ENCODE results near the gene ECI1.

DNA sequence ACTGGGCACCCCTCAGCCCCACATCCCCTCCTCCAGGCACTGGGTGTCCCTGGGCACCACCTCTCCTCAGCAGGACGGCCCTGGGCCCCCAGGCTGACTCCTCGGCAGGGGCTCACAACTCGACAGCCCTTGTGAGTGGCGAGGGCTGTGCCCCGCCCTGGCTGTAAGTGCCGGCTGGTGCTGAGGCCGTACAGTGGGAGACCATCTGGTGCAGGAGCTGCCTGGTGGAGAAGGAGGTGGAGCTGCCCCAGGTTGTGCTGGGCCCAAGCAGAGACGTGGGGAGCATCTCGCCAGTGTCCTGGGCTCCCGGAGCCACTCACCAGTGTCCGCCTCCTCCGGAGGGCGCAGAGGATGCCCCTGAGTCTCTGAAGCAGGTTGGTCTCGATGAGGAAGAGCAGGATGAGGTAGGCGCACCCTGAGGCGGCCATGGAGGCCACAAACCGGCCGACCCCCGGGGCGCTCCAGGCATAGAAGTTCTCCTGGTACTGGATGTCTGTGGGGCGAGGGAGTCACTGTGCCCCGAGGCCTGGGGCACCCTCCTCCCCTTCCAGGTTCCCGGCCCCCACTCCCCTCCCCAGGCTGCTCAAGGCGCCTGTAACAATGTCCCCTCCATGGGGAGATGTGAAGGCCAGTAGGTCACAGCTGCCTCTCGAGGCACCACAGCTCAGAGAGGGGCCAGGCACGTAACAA is 31.6 kb upstream of the ECI1 start:
- TF ChIP-seq, protein P1, sequence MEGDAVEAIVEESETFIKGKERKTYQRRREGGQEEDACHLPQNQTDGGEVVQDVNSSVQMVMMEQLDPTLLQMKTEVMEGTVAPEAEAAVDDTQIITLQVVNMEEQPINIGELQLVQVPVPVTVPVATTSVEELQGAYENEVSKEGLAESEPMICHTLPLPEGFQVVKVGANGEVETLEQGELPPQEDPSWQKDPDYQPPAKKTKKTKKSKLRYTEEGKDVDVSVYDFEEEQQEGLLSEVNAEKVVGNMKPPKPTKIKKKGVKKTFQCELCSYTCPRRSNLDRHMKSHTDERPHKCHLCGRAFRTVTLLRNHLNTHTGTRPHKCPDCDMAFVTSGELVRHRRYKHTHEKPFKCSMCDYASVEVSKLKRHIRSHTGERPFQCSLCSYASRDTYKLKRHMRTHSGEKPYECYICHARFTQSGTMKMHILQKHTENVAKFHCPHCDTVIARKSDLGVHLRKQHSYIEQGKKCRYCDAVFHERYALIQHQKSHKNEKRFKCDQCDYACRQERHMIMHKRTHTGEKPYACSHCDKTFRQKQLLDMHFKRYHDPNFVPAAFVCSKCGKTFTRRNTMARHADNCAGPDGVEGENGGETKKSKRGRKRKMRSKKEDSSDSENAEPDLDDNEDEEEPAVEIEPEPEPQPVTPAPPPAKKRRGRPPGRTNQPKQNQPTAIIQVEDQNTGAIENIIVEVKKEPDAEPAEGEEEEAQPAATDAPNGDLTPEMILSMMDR (conservative IDR thresholded peaks at IDR 0.05), result no peak
- no peak for TF ChIP-seq ZFX (IDR thresholded peaks at IDR 0.05)
